Nephron progenitor cell (in vitro differentiated cells): Measurements from ENCODE around the gene SUV39H2.

Experiments used
- DNase-seq: peaks from one replicate; pipeline ENCODE4 v3.0.0; 2021
- H3K27ac Mint-ChIP-seq: 2 replicates; pipeline ENCODE4 v1.8.0; 2021; ENCODE audit warnings: mild to moderate bottlenecking, moderate library complexity, mixed read lengths
- H3K27me3 Mint-ChIP-seq: 2 replicates; pipeline ENCODE4 v1.8.0; 2021; ENCODE audit warnings: mild to moderate bottlenecking, low read depth, mixed read lengths; ENCODE audit not compliant: poor library complexity
- H3K36me3 Mint-ChIP-seq: 2 replicates; pipeline ENCODE4 v1.8.0; 2021; ENCODE audit warnings: low read depth, mixed read lengths
- H3K4me1 Mint-ChIP-seq: 2 replicates; pipeline ENCODE4 v1.8.0; 2021; ENCODE audit warnings: mixed read lengths
- H3K4me3 Mint-ChIP-seq: 2 replicates; pipeline ENCODE4 v1.8.0; 2021; ENCODE audit warnings: mild to moderate bottlenecking, moderate library complexity, mixed read lengths
- H3K9me3 Mint-ChIP-seq: 2 replicates; pipeline ENCODE4 v1.8.0; 2021; ENCODE audit warnings: mild to moderate bottlenecking, moderate library complexity, mixed read lengths
- CTCF ChIP-seq: fragments of 200-600 bp; sonication (generic); IDR thresholded peaks from 2 replicates; pipeline ENCODE4 v1.5.0; 2021; ENCODE audit warnings: antibody characterized with exemption

SUV39H2 gene

GRCh38 chr10:14878266-14879123 lies at the start of gene SUV39H2:
TSS of gene SUV39H2 (plus strand) at chr10:14878866. CDS start at chr10:14878889, 23 bp downstream.
- no peak for TF ChIP-seq CTCF
- peak within 1 kb of the TSS; percentile 99 for H3K27ac Mint-ChIP-seq
- DNase-seq: peak; percentile 97
- peaks cover 63% of the 10 kb centered on the region for H3K4me1 Mint-ChIP-seq
- H3K4me3 Mint-ChIP-seq: peak within 1 kb of the TSS; percentile 97
- H3K27me3 Mint-ChIP-seq: no peaks in the 10 kb centered on the region
- no peaks in the 10 kb centered on the region for H3K9me3 Mint-ChIP-seq
- H3K36me3 Mint-ChIP-seq: peaks cover 18% of the 10 kb centered on the region

- Mint-ChIP-seq H3K36me3 (peaks cover 9% of the 10 kb centered on the region), H3K9me3 (no peaks in the 10 kb centered on the region), H3K4me3 (no peak overlapping the region), H3K27ac (no peak overlapping the region), H3K27me3 (no peaks in the 10 kb centered on the region), H3K4me1 (peaks cover 20% of the 10 kb centered on the region)
- no peak for DNase-seq
- TF ChIP-seq CTCF: no peak
These were observed 45.6 kb upstream of the SUV39H2 start for GRCh38 chr10:14833106-14833505.

- Mint-ChIP-seq H3K27me3 (no peaks in the 10 kb centered on the region), H3K4me3 (no peak overlapping the region), H3K4me1 (peaks cover 37% of the 10 kb centered on the region), H3K9me3 (no peaks in the 10 kb centered on the region), H3K27ac (no peak overlapping the region), H3K36me3 (peaks cover 26% of the 10 kb centered on the region)
- no peak for TF ChIP-seq CTCF
- DNase-seq: no peak
These were observed 42.5 kb upstream of the SUV39H2 start for GRCh38 chr10:14836208-14836607.

GRCh38 chr10:14837003-14837756 lies 41.5 kb upstream of the SUV39H2 start:
- DNase-seq: no peak
- Mint-ChIP-seq H3K27ac (peak overlapping the region; percentile 100), H3K4me1 (peaks cover 37% of the 10 kb centered on the region), H3K4me3 (peak overlapping the region; percentile 94), H3K36me3 (peaks cover 36% of the 10 kb centered on the region), H3K27me3 (no peaks in the 10 kb centered on the region), H3K9me3 (no peaks in the 10 kb centered on the region)
- no peak for TF ChIP-seq CTCF

- TF ChIP-seq CTCF: no peak
- Mint-ChIP-seq H3K27ac (peak within 1 kb of the TSS; percentile 100), H3K9me3 (no peaks in the 10 kb centered on the region), H3K36me3 (peaks cover 44% of the 10 kb centered on the region), H3K4me3 (peak within 1 kb of the TSS; percentile 94), H3K4me1 (peaks cover 37% of the 10 kb centered on the region), H3K27me3 (no peaks in the 10 kb centered on the region)
- DNase-seq: peak; percentile 100
These were observed 40.7 kb upstream of the SUV39H2 start, which contains the start of the genes CDNF, HSPA14 and MSANTD7 for GRCh38 chr10:14837757-14838581. TSS of gene CDNF (minus strand) at chr10:14838037. CDS start at chr10:14837946, 91 bp downstream. TSS of gene HSPA14 (plus strand) at chr10:14838306. CDS start at chr10:14838403, 97 bp downstream. TSS of gene MSANTD7 (plus strand) at chr10:14838306. CDS start at chr10:14842285, 3,979 bp downstream.
